GM21786 (cell line): ENCODE results near the gene SLC5A2.
"Not testable (repeated sequence)": the region's sequence is repeated elsewhere in the genome, so short reads cannot be mapped to it uniquely, and the experiment has no call there.

ENCODE experiments used
- ATAC-seq: cut with Tn5 transposase; IDR thresholded peaks from one replicate; pipeline ENCODE4 v1.9.1; 2021; ENCODE audit not compliant: unreplicated experiment

Gene SLC5A2

DNA sequence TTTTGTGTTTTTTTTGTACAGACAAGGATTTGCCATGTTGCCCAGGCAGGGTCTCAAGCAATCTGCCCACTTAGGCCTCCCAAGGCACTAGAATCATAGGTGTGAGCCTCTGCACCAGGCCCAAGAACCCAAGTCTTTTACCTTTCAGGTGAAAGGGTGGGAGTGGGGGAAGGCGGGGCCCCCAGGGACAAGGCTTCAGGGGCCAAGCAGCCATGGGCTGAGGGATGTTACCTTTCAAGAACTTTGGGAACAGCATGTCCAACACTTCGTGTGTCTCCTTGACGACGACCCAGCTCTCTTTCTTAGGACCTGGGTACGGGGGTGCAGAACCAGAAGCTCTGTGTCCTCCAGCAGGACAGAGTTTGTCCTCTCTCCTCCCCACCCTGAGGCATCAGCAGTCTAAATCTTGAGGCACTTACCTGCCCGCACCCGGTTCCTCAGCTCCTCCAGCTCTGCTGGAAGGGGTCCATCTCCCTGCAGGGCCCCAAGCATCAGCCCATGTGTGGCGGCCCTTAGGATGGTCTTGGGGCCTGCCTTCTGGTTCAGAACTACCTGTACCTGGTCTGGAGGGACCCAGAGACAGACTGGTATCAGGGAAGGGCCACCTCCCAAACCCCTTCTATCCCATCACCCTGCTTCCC, 9.0 kb downstream of the SLC5A2 start:
- no peak for ATAC-seq

DNA sequence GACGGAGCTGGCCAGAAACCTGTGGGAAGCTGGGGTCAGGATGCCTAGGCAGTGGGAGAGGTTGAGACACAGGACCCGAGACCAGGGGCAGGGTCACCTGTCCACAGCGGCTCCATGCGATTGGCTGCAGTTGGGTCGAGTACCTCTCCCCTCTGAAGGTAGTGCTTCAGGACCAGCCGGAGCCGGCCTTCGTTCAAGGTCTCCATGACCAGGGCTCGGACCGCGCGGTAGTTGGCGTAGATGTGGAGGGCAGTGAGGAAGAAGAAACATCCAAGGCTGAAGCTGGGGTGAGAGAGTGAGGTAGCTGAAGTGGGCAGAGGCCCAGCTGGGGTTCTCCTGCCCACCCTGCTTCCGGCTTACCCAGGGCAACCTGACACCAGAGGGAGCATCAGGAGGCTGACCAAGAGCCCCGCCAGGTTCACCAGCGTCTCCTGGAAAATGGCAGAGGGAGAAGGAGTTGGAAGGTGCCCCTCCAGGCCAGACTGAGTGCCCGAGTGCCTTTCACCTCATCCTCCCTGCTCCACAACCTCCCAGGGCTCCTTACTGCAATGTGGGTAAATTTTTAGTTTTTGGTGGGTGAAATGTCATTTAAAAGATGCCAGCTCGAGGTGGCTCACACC, 10.7 kb downstream of the SLC5A2 start:
- ATAC-seq: no peak

DNA sequence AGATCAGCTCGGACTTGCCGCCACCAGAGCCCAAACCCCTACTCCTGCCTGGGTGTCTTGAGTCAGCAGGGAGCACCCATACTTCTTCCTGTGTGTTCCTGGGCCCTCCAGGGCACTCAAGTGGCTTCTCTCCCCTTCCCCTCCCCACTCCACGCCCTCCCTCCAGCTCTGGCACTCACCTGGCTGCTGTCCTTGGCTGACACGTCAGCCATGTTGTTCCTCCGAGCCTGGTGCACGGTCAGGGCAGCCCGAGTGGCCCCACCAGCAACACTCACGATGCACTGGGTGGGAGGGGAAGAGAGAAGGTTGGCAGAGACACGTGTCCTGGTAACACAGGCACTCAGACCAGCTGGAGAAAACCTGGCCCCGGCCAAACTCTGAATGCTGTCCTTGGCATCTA, 13.7 kb downstream of the SLC5A2 start:
- no peak for ATAC-seq

DNA sequence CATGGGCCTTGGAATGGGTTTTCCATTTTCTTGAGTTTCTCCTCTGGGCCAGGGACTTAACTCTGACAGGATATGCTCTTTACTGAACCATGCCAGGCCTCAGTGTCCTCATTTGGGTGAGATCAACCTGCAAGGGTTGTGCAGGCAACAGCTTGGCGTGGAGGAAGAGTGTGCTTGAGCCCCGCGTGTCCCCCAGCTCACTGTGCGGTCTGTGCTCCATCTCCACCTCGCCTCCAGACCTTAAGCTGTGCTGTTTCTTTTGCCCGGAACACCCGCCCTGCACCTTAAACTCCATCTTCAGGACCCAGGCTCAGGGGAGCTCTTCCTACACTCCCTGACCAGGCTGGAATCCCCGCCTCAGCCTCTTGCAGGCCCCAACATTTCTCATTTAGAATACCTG, 15.6 kb downstream of the SLC5A2 start:
- ATAC-seq: no peak

DNA sequence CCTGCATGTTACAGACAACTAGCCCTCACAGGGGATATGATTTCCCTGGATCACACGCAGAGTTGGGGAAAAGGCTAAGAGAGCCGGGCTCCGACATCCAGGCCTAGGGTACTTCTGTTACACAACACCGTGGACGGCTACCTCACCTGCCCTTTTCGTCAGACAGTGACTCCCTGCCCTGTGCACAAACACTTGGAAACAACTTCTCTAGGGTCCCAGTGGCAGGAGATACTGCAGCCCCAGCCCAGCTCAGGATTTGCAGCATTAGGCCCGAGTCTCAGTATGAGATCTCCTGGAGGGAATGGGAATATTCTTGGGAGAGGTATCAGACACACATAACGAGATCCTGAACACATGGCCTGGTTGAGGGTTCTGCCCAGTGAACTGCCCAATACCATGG, 17.0 kb downstream of the SLC5A2 start:
- ATAC-seq: no peak

DNA sequence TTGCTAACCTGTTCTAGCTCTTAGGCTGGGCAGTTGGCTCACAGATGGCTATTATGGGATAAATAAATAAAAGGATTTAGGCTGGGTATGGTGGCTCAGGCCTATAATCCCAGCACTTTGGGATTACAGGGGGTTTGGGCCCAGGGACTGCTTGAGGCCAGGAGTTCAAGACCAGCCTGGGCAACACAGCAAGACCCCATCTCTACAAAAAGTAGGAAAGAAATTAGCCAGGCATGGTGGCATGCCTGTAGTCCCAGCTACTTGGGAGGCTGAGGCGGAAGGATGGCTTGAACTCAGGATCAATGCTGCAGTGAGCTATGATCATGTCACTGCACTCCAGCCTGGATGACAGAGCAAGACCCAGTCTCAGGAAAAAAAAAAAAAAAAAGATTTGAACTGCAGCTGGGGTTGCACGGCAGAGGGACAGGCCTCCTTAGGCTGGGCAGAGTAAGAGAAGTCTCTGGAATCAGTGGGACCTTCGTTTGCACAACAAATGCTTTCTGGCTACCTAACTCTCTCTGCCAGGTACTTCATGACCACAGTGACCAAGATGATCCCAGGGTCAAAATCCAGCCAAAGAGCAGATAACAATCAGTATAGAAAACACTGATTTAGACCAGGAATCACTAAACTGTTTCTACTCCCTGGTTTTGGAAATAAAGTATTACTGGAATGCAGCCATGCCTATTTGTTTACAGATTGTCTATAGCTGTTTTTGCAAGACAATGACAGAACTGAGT, 18.5 kb downstream of the SLC5A2 start:
- ATAC-seq: no peak

DNA sequence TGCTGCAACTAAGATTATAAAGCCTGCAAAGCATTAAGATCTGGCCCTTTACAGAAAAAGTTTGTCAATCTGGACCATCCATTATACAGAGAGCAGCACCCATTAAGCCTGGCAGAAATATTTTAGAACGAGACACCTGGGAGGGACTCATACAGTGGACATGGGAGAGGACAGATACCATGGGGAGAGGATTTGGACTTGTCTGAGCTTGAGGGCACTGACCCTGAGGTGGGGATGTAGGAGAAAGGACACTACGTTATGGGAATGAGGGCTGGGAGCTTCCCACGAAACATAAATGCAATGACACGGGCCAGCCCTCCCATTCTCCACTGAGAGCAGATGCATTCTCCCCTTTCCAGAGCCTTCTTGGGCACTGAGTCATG, 19.0 kb downstream of the SLC5A2 start:
- no peak for ATAC-seq

DNA sequence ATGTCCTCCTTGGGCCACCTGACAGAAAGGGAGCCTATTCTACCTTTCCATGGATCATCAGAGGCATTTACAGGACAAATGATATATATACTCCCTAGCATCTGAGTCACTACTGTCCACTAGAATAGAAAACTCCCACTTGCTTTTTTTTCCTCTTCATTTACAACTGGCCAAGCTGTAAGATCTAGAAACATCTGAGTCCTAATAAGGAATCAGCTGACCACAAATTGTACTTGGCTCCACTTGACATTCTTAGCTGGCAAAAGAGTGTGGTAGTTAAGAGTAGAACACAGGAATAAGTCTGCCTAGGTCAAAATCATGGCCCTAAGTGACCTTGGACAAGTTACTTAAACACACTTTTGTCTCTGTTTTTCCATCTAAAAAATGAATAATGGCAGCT, 20.1 kb downstream of the SLC5A2 start:
- ATAC-seq: no peak

DNA sequence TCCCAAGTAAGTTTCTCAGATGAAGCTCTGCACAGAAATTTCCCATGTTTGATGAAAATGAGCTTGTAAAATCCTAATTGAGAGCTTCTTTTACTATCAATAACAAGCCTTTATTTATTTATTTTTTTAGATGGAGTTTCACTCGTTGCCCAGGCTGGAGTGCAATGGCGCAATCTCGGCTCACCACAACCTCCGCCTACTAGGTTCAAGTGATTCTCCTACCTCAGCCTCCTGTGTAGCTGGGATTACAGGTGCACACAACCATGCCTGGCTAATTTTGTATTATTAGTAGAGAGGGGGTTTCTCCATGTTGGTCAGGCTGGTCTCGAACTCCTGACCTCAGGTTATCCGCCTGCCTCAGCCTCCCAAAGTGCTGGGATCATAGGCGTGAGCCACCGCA, 20.6 kb downstream of the SLC5A2 start:
- not testable (repeated sequence) for ATAC-seq

DNA sequence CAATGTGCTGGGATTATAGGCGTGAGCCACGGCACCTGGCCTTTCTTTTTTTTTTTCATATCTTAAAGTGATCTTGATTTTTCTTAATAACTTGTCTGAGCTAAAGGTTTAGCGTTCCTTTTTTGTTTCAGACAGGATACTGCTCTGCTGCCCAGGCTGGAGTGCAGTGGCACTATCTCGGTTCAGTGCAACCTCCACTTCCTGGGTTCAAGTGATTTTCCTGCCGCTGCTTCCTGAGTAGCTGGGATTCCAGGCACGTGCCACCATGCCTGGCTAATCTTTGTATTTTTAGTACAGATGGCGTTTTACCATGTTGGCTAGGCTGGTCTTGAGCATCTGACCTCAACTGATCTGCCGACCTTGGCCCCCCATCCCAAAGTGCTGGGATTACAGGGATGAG, 21.2 kb downstream of the SLC5A2 start:
- ATAC-seq: no peak

DNA sequence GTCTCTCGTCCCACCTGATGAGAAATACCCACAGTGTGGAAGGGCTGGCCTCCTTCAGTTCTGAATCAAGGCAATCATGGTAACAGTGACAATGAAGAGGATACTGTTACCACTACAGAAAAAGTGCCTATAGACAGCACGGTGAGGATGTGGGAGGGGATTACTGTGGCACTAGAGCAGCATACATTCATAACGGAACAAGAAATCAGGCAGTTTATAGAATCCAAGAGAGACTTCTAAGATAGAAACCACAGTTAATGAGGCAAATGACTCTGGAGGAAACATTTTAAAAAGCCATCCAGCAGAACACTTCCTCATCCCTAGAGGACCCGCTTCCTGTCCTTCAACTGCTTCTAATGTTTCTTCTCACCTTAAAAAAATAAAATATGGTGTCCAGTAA, 22.6 kb downstream of the SLC5A2 start:
- ATAC-seq: peak; percentile 46

DNA sequence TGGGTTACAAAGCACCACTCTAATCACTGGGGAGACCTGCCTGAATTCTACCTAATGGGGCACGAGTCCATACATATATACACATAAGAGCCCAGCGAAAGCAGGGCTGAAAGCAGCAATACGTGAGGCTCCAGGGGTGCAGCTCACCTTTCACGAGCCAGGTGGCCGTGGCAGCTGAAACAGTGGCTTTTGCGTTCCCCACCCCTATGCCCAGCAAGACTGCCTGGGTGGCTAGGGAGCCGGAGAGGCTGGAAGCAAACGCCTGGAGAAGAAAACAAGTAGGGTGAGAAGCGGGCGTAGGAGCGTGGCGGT, 24.6 kb downstream of the SLC5A2 start:
- no peak for ATAC-seq

DNA sequence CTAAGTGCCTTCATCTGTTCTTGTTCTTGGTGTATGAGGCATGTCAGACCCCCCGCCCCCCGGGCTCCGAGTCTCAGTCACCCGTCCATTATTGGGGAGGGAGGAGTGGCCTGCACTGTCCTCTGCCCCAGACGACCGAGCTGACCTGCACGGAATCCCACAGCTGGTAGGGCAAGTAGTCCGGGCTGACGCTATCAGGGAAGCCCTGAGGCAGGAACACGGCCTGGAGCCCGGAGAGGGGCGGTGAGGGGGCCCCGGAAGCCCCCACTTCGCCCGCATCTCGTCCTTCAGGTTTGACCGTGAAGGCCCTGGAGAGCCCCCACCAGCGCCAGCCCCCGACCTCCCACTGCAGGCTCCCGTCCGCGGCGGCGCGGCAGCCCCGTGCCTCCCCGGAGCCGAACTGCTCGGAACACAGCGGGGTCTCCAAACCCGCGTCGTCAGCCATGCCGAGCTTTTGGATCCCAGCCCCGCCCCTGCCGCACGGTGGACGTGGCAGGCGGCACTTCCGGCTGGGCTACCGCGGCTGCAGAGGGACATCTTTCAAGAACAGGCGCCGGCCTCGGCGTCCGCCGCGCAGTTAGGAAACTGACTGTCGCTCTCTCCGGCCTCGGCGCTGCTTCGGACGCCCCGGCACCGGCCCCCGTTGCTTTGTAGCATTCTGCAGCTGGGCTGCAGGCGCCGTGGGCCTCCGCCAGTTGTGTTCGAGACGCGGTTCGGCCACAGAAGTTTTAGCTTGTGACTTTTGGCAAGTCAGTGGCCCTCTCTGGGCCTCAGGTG, 25.2 kb downstream of the SLC5A2 start, which contains the start of gene RUSF1:
RUSF1 (minus strand) TSS at position 463 of the 777 bp plus-strand sequence; CDS start at position 445, 18 bp downstream.
- peak; percentile 83 for ATAC-seq

DNA sequence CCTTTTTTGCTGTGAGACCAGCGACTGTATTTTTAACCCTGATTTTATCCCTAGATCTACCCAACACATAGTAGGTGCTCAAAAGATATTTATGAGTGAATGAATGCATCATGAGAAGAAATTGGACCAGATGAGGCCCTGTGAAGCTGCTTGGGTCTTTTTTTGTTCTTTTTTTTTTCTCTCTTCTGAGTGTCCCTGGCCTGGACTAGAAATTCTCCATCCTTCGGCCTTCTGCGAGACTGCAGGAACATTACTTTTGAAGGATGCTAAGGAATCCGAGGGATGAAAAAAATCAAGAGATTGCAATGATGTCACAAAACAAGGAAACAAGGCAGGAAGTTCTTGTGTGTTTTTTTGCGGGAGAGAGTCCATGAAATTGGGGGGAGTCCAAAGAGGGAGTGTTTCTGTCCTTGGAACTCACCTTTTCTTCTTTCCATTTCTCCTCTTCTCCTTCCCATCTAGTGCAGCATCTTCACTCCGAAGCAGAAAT, 25.8 kb downstream of the SLC5A2 start:
- ATAC-seq: peak; percentile 13

DNA sequence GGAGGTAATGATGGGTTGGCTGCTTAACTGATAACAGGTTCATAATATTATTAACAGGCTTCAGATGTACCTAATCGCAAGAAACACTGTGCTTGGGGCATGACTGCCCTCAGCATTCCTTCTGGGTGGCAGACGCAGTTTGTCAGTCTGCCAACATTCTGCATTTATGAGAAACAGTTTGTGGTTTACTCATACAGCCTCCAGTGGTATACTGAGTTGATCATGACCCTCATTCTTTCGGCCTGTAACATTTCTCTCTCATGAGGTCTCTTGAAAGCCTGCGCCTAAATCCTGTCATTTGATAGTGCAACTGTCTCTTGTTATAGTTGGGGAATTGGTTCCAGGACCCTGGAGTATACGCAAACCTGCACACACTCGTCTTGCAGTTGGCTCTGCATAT, 30.2 kb downstream of the SLC5A2 start:
- ATAC-seq: no peak

DNA sequence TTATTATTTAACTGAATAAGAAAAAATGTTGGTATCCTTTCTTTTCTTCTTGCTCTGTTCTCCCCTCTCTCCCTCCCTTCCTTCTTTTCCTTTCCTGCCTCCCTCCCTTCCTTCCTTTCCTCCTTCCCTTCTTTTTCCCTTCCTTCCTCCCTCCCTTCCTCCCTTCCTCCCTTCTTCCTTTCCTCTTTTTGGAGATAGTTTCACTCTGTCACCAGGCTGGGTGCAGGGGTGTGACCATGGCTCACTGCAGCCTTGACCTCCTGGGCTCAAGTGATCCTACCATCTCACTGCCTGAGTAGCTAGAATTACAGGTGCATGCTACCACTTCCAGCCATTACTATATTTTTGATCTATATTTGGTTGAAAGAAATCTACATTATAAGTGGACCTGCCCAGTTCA, 31.0 kb downstream of the SLC5A2 start:
- no peak for ATAC-seq

DNA sequence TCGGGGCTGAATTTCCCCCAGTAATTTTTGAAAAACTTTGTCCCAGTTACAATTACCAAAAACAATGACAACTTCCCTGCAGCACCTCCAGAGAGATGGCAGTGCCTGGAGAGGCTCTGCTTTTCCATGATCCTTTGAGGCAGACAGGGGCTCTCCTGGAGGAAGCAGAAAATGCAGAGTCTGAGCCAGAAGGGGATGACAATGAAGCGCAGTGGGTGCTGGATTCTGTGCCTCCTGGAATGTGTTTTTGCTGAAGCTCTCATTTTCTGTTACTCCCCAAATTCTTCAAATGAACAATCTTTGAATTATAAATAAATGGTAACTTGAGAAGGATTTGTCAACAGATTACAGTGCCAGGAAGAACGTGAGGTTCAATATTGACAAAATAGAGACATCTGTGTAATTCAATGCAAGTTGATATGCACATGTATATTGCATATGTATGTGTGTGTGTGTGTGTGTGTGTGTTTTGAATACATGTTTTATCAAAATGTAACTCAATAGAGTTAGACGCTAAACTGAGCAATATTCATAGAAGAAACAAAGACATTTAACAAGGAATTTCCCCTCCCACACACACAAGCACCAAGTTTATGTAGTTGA, 35.0 kb downstream of the SLC5A2 start:
- ATAC-seq: no peak

DNA sequence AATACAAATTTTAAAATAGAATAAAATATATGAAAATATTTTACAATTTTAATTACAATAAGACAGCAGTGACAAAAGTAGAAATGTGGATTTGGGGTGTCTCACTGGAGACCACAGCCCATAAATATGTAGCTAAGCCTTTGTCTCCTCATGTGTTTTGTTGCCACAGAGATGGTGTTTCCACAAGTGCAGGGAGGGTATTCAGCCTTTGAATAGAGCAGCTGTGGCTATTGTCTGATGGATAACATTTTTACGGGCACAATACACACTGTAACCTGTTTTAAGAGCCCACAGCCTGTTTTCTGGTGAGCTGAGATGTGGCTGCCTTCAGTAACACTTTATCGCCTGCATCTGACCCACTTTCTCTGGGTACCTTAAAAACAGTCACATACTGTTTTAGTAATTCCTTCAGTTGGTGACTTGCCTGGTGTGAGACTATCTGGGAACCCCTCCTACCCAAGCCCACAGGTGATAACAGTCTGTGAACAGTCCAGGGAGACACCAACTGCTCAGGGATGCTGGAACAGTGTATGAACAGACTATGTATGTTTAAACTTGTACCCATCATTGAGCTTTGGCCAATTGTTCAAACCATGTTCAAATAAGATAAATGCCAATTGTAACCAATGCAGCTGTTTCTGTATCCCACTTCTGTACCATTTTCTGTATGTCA, 37.0 kb downstream of the SLC5A2 start:
- no peak for ATAC-seq

DNA sequence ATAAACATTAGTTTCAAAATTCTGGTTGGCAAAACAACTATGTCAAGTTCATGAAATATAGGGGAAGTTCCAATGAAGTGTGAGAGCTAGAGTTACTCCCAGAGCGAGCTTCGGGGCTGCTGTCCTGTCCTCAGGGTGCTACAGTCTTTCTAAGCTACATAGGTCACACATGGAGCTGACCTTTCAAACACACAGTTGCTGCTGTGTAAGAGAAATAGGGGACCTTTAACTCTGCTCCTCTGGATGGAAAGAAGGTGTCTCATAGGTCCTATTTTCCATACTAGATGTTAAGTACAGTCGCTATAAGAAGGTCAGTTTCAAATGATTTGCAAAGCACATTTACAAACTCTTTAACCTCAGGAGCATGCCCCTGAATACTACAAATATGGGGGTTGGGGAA, 38.4 kb downstream of the SLC5A2 start:
- no peak for ATAC-seq

DNA sequence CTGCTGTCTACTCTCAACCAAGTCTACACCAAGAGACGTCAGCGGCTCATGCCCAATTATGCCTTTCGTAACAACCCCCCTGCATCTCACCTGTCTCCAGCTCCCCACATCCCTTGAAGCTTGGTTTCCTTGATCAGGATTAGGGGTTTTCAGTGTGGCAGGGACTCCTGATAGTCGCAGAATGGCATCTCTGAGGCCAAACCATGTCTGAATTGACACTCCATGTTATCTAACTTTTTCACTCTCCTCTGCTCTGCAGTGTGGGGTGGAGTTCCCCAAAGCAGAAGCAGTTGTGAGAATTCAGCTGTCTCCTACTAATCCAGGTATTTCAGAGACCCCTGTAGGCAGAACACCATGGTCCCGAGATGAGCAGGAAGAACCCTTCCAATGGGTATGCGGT, 39.1 kb downstream of the SLC5A2 start:
- no peak for ATAC-seq

DNA sequence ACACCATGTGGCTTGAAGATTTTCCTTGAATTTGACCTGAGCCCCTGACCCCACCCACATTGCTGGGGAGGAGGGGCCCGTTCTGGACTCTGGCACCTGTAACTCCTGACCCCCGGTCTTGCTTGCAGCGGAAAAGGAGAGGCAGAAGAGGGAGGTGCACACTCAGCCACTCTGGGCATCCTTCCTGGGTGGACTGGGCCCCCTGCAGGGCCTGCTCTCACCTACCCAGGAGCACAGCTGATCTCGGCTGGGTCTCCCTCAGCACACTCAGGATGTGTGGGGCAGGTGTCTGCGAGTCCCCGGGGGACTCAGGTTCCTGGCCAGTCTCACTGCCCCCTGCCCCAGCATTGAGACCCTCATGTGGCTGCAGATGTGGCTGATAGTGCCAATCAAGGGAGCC, 40.8 kb downstream of the SLC5A2 start:
- not testable (repeated sequence) for ATAC-seq
